PFSK-1 (cell line): ENCODE measurements around the gene STK35.

Experiments used
- FOXP2 ChIP-seq: optimal IDR thresholded peaks from 2 replicates; pipeline ENCODE3; 2011; ENCODE audit warnings: borderline replicate concordance, control low read depth, inconsistent platforms; ENCODE audit not compliant: insufficient read depth; ENCODE audit errors: extremely low read length, extremely low read depth
- POLR2AphosphoS5 ChIP-seq: IDR thresholded peaks from 2 replicates; pipeline ENCODE4 v1.6.1; 2012; ENCODE audit warnings: low read depth, mild to moderate bottlenecking, control low read depth, low read length, moderate library complexity
- SIN3A ChIP-seq: IDR thresholded peaks from 2 replicates; pipeline ENCODE4 v1.6.1; 2012; ENCODE audit warnings: mild to moderate bottlenecking, low read length, moderate library complexity, borderline replicate concordance; ENCODE audit not compliant: insufficient read depth
- TAF1 ChIP-seq: IDR thresholded peaks from 2 replicates; pipeline ENCODE4 v1.6.1; 2012; ENCODE audit warnings: low read length, control low read depth, borderline replicate concordance; ENCODE audit not compliant: insufficient read depth
- TF ChIP-seq, protein P1 (sequence below), 2 experiments: IDR thresholded peaks; 2 replicates each; pipeline versions ENCODE4 v1.6.1 to v1.8.0; 2011 to 2012; ENCODE audit warnings: low read depth in 2 of 2, low read length in 2 of 2, control low read depth in 1 of 2, inconsistent platforms in 1 of 2, mild to moderate bottlenecking in 1 of 2, moderate library complexity in 1 of 2; ENCODE audit not compliant: insufficient read depth in 1 of 2

The STK35 gene

DNA sequence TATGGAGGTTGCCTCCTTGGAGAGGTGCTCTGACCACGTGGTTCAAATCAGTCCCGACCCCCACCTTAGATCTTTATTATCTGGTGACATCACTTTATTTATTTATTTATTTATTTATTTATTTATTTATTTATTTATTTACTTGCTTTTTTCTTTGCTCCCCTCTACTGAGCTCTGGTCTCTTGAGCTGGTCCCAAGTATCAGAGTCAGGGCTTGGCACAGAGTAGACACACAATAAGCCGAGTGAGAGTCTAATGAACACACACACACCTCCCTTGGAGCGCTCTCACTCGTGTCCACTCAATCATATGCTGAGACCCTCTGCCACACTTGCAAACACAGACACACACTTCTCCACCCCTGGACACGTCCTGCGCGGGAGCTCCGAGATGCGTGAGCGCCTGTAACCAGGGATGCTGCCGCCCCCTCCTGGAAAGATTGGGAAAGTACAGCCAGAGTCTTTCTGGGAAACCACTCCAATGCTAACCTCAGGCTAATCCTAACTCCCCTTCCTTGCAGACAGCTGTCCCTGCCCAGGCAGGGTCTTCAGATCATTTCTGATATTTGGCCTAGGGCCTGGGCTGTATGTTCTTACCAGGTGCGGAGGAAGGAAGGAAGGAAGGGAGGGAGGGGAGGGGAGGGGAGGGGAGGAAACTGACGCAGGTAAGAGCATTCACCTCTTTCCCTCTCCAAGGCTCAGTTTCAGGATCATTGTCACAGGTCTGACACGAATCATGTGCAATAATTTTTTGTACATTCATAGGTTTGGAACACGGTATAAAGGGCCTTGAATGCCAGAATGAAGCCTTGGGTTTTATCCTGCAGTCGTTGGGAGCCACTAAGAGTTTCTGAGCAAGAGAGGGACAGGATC, 70.9 kb downstream of the STK35 start:
- TF ChIP-seq, protein P1, sequence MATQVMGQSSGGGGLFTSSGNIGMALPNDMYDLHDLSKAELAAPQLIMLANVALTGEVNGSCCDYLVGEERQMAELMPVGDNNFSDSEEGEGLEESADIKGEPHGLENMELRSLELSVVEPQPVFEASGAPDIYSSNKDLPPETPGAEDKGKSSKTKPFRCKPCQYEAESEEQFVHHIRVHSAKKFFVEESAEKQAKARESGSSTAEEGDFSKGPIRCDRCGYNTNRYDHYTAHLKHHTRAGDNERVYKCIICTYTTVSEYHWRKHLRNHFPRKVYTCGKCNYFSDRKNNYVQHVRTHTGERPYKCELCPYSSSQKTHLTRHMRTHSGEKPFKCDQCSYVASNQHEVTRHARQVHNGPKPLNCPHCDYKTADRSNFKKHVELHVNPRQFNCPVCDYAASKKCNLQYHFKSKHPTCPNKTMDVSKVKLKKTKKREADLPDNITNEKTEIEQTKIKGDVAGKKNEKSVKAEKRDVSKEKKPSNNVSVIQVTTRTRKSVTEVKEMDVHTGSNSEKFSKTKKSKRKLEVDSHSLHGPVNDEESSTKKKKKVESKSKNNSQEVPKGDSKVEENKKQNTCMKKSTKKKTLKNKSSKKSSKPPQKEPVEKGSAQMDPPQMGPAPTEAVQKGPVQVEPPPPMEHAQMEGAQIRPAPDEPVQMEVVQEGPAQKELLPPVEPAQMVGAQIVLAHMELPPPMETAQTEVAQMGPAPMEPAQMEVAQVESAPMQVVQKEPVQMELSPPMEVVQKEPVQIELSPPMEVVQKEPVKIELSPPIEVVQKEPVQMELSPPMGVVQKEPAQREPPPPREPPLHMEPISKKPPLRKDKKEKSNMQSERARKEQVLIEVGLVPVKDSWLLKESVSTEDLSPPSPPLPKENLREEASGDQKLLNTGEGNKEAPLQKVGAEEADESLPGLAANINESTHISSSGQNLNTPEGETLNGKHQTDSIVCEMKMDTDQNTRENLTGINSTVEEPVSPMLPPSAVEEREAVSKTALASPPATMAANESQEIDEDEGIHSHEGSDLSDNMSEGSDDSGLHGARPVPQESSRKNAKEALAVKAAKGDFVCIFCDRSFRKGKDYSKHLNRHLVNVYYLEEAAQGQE (IDR thresholded peaks at IDR 0.05; ENCODE audit: insufficient read depth in 1 of 2, low read depth in 2 of 2, low read length in 2 of 2) = peak; percentile 41 to 46; a peak in 1 of 4 replicates
- TF ChIP-seq TAF1 = no peak
- TF ChIP-seq FOXP2 = peak; percentile 11

GRCh38 chr20:2173186-2173585, 71.6 kb downstream of the STK35 start:
- TF ChIP-seq TAF1 (no peak), SIN3A (no peak)

DNA sequence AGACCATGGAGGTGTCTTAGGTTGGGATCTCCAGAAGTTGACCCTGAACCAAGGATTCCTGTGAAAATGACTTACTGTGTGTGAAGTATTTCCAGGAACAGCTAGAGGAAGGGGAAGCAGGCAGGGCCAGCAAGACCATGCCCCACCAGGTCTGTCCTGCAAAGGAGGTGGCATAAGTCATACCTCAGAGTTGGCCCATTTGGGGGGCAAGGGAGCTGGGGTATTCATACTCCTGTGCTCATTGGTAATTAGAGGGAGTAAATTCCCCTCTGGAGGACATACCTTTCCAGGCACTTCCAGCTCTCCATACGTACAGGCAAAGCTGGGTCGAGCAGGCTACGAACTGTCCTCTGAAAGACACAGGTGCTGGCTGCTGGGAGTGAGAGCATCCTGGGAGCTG, 72.4 kb downstream of the STK35 start:
- TF ChIP-seq SIN3A = no peak

GRCh38 chr20:2176946-2177345, 75.3 kb downstream of the STK35 start:
- no peak for TF ChIP-seq FOXP2
- TF ChIP-seq, protein P1 (IDR thresholded peaks at IDR 0.05; ENCODE audit: insufficient read depth in 1 of 2, low read depth in 2 of 2, low read length in 2 of 2) = no peak
- TF ChIP-seq POLR2AphosphoS5 = no peak
- TF ChIP-seq SIN3A = no peak
- TF ChIP-seq TAF1 = no peak

- TF ChIP-seq FOXP2 = no peak
- no peak for TF ChIP-seq POLR2AphosphoS5
- no peak for TF ChIP-seq TAF1
- TF ChIP-seq, protein P1 (IDR thresholded peaks at IDR 0.05; ENCODE audit: insufficient read depth in 1 of 2, low read depth in 2 of 2, low read length in 2 of 2) = no peak
- TF ChIP-seq SIN3A = no peak
These were observed 76.9 kb downstream of the STK35 start for GRCh38 chr20:2178318-2179232.

DNA sequence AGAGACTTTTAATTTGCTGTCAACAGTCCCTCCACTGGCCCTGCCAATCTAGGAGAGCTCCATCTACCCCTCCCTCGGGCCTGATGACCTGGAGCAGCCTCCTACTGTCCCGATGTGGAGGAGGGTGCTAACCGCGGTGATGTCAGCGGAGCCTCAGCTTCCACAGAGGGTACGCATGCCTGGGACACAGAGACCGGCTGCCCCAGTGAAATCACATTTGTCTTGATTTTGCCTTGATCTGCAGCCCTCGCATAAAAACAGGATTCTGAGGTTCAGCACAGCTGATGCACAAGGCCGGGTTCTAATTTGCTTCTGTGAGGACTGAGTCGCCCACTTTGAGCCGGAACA, 77.6 kb downstream of the STK35 start:
- TF ChIP-seq TAF1 (no peak), FOXP2 (no peak), POLR2AphosphoS5 (no peak), SIN3A (no peak)
- TF ChIP-seq, protein P1 (IDR thresholded peaks at IDR 0.05; ENCODE audit: insufficient read depth in 1 of 2, low read depth in 2 of 2, low read length in 2 of 2) = no peak
